ENCODE results near the gene DOCK11. TPM values are rescaled to one million over a fixed set of nuclear protein-coding genes. Genes with fewer than 3 reads are reported as not detected.

The DOCK11 gene
- total RNA-seq, 1 donor from 2014 or later: 76.2 TPM

DNA sequence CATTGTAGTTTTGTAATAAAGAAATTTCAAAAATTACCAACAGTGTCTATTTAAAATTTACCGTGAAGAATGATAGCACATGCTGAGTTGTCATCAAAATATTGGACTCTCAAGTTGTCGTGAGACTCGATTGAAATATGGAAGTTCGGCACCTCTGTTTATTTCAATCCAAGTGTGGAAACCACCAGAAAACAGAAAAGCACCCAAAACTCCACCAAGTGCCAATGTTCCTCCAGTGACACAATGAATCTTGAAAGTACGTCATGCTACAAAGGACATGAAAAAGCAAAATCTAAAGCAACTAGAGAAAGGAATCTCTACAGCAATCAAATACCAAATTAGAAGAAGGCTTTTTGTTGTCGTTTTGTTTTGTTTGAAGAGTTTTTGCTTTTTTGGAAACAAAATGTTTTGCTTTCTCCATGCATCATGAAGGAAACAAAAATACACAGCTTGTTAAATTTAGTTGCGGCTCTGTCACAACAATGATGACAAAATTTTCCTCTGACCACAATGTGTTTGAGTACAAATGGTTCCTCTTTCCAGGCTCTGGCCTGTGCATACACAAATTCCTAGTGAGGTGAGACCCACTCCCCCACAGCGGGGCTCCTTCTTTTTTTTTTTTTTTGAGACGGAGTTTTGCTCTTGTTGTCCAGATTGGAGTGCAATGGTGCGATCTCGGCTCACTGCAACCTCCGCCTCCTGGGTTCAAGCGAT lies 222.2 kb downstream of the DOCK11 start:
- Histone ChIP-seq H3K4me3 (no peak overlapping the region), H3K36me3 (no peaks in the 10 kb centered on the region), H3K9me3 (no peaks in the 10 kb centered on the region), H3K27ac (peak overlapping the region; percentile 65), H3K4me1 (no peaks in the 10 kb centered on the region), H3K27me3 (ENCODE audit: low read depth) (no peaks in the 10 kb centered on the region)
- intact Hi-C loops (cut with DNase I): no loop called here
- no peak for DNase-seq
- TF ChIP-seq, protein P1, sequence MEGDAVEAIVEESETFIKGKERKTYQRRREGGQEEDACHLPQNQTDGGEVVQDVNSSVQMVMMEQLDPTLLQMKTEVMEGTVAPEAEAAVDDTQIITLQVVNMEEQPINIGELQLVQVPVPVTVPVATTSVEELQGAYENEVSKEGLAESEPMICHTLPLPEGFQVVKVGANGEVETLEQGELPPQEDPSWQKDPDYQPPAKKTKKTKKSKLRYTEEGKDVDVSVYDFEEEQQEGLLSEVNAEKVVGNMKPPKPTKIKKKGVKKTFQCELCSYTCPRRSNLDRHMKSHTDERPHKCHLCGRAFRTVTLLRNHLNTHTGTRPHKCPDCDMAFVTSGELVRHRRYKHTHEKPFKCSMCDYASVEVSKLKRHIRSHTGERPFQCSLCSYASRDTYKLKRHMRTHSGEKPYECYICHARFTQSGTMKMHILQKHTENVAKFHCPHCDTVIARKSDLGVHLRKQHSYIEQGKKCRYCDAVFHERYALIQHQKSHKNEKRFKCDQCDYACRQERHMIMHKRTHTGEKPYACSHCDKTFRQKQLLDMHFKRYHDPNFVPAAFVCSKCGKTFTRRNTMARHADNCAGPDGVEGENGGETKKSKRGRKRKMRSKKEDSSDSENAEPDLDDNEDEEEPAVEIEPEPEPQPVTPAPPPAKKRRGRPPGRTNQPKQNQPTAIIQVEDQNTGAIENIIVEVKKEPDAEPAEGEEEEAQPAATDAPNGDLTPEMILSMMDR (IDR thresholded peaks at IDR 0.05): no peak
- peak; percentile 71 to 84 for ATAC-seq

GRCh38 chrX:118718737-118719136 lies 223.1 kb downstream of the DOCK11 start:
- intact Hi-C loops (cut with DNase I): no loop called here
- Histone ChIP-seq H3K36me3 (no peaks in the 10 kb centered on the region), H3K4me3 (no peak overlapping the region), H3K27me3 (ENCODE audit: low read depth) (no peaks in the 10 kb centered on the region), H3K4me1 (no peaks in the 10 kb centered on the region), H3K27ac (peak overlapping the region; percentile 65), H3K9me3 (no peaks in the 10 kb centered on the region)
- DNase-seq (no peak), ATAC-seq (peak; percentile 62 to 66)
- TF ChIP-seq, protein P1 (IDR thresholded peaks at IDR 0.05): no peak

DNA sequence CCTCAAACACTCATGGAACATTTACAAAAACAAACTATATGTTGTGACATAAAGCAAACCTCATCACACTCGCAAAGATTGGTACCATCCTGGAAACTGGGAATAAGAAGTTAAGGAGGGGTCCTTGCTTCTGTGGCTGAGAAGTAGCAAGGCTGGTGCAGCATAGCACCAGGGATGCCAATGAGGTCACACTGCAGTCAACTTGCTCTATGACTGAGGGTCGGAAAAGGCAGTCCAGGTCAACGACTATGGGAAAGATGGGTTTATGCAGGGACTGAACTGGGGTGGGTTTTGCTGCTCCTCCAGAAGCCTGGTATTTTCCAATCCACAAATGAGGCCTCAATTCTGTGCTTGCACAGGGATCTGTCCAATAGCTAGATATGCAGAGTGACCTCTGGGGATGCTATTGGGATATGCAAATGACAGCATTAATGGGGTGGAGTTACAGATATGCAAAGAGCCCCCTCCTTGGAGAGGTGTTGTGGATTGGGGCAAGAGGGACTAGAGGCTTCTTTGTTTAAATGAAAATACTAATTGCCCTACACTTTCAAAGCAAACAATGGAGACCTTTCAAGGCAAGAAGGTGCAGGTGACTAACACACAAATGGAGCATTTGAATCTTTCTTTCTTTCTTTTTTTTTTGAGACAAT lies 224.6 kb downstream of the DOCK11 start:
- DNase-seq (no peak), ATAC-seq (no peak)
- H3K4me1 ChIP-seq: no peaks in the 10 kb centered on the region
- H3K27ac ChIP-seq: no peak overlapping the region
- no peaks in the 10 kb centered on the region for H3K9me3 ChIP-seq
- no peak overlapping the region for H3K4me3 ChIP-seq
- no peaks in the 10 kb centered on the region for H3K27me3 ChIP-seq (ENCODE audit: low read depth)
- intact Hi-C loops (cut with DNase I): no loop called here
- no peaks in the 10 kb centered on the region for H3K36me3 ChIP-seq
- TF ChIP-seq, protein P1 (IDR thresholded peaks at IDR 0.05): no peak

GRCh38 chrX:118723376-118723775 lies 227.8 kb downstream of the DOCK11 start:
- Histone ChIP-seq H3K27me3 (ENCODE audit: low read depth) (no peaks in the 10 kb centered on the region), H3K27ac (no peak overlapping the region), H3K4me1 (peaks cover 13% of the 10 kb centered on the region), H3K9me3 (no peaks in the 10 kb centered on the region), H3K4me3 (no peak overlapping the region), H3K36me3 (no peaks in the 10 kb centered on the region)
- ATAC-seq (no peak), DNase-seq (no peak)
- intact Hi-C loops (cut with DNase I): no loop called here
- TF ChIP-seq, protein P1 (IDR thresholded peaks at IDR 0.05): no peak

DNA sequence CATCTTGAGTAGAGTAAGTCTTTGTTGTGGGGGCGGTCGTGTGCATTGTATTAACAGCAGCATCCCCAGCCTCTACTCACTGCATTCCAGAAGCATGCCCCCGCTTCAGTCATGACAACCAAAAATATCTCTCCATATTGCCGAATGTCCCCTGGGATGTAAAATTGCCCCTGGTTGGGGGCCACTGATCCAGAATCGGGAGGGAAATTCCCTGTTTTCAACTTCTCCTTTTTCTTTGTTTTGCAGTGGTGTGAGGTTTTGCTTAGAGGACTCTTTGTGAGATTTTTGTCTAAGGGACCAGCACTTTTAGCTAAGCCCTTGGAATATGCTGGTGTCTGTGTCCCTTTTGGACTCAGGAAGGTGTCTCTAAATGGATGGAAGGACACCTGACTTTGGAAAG lies 228.8 kb downstream of the DOCK11 start:
- DNase-seq: no peak
- H3K4me1 ChIP-seq: peaks cover 17% of the 10 kb centered on the region
- H3K27ac ChIP-seq: no peak overlapping the region
- H3K27me3 ChIP-seq (ENCODE audit: low read depth): no peaks in the 10 kb centered on the region
- no peaks in the 10 kb centered on the region for H3K36me3 ChIP-seq
- TF ChIP-seq, protein P1 (IDR thresholded peaks at IDR 0.05): no peak
- H3K4me3 ChIP-seq: no peak overlapping the region
- no peaks in the 10 kb centered on the region for H3K9me3 ChIP-seq
- intact Hi-C loops (cut with DNase I): no loop called here
- no peak for ATAC-seq
